ENCODE measurements around the gene IPO13.

The IPO13 gene

GRCh38 chr1:43956234-43956633, 9.5 kb downstream of the IPO13 start:
- Histone ChIP-seq H3K9ac (ENCODE audit: low read length) (no peak overlapping the region), H3K4me3 (ENCODE audit: insufficient read depth, low read length, poor library complexity, severe bottlenecking) (no peak overlapping the region), H3K9me2 (replicated peaks; ENCODE audit: insufficient read depth, low read length) (no peaks in the 10 kb centered on the region), H3F3A (ENCODE audit: insufficient read depth) (no peaks in the 10 kb centered on the region), H2AFZ (ENCODE audit: low read depth, low read length, severe bottlenecking) (no peak overlapping the region), H3K79me2 (ENCODE audit: insufficient read depth, low read length) (no peaks in the 10 kb centered on the region; the same call in 1 of the 2 replicates), H4K20me1 (ENCODE audit: low read depth, low read length) (no peaks in the 10 kb centered on the region; the same call in 1 of the 2 replicates), H3K4me2 (ENCODE audit: low read depth, low read length, poor library complexity, severe bottlenecking) (no peak overlapping the region), H3K36me3 (ENCODE audit: low read length) (no peaks in the 10 kb centered on the region), H3K27ac (ENCODE audit: low read depth, low read length) (no peak overlapping the region), H3K27me3 (ENCODE audit: low read length) (no peaks in the 10 kb centered on the region), H3K9me3 (ENCODE audit: insufficient read depth, low read length) (no peaks in the 10 kb centered on the region)
- TF ChIP-seq, protein P1, sequence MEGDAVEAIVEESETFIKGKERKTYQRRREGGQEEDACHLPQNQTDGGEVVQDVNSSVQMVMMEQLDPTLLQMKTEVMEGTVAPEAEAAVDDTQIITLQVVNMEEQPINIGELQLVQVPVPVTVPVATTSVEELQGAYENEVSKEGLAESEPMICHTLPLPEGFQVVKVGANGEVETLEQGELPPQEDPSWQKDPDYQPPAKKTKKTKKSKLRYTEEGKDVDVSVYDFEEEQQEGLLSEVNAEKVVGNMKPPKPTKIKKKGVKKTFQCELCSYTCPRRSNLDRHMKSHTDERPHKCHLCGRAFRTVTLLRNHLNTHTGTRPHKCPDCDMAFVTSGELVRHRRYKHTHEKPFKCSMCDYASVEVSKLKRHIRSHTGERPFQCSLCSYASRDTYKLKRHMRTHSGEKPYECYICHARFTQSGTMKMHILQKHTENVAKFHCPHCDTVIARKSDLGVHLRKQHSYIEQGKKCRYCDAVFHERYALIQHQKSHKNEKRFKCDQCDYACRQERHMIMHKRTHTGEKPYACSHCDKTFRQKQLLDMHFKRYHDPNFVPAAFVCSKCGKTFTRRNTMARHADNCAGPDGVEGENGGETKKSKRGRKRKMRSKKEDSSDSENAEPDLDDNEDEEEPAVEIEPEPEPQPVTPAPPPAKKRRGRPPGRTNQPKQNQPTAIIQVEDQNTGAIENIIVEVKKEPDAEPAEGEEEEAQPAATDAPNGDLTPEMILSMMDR (IDR thresholded peaks at IDR 0.05; ENCODE audit: insufficient read depth, low read length, poor library complexity, severe bottlenecking) = no peak
- TF ChIP-seq EZH2phosphoT487 (conservative IDR thresholded peaks at IDR 0.05; ENCODE audit: low read length) = no peak

DNA sequence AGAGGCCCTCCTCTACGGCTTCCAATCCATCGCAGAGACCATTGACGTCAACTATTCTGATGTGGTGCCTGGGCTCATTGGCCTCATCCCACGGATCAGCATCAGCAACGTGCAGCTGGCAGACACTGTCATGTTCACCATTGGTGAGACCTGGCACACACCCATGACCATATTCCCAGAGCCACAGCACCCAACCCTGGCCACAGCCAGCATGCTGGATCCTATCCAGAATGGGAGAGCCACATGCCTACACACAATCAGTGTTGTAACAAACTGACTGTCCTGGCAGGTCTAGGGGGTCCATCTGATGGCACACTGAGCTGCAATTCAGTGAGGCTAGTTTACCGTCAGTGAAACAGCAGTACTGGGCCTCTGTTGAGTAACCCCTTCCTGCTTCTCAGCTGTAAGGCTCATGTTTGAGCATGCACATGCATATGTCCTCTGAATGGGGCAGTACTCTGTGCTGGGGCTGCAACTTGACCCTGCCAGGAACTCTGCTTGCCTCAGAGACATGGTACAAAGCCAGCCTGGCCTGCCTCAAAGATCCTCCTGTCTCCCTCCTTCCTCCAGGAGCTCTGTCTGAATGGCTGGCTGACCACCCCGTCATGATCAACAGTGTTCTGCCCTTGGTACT, 10.8 kb downstream of the IPO13 start:
- Histone ChIP-seq H3K27me3 (ENCODE audit: low read length) (no peaks in the 10 kb centered on the region), H2AFZ (ENCODE audit: low read depth, low read length, severe bottlenecking) (no peak overlapping the region), H3K9me2 (replicated peaks; ENCODE audit: insufficient read depth, low read length) (no peaks in the 10 kb centered on the region), H3K9ac (ENCODE audit: low read length) (no peak overlapping the region), H3K27ac (ENCODE audit: low read depth, low read length) (no peak overlapping the region), H3K79me2 (ENCODE audit: insufficient read depth, low read length) (no peaks in the 10 kb centered on the region; the same call in 1 of the 2 replicates), H3K9me3 (ENCODE audit: insufficient read depth, low read length) (no peaks in the 10 kb centered on the region), H3K4me2 (ENCODE audit: low read depth, low read length, poor library complexity, severe bottlenecking) (no peak overlapping the region), H3K4me3 (ENCODE audit: insufficient read depth, low read length, poor library complexity, severe bottlenecking) (no peak overlapping the region), H3F3A (ENCODE audit: insufficient read depth) (no peaks in the 10 kb centered on the region), H3K36me3 (ENCODE audit: low read length) (no peaks in the 10 kb centered on the region), H4K20me1 (ENCODE audit: low read depth, low read length) (no peaks in the 10 kb centered on the region; the same call in 1 of the 2 replicates)
- TF ChIP-seq, protein P1 (IDR thresholded peaks at IDR 0.05; ENCODE audit: insufficient read depth, low read length, poor library complexity, severe bottlenecking) = no peak
- no peak for TF ChIP-seq EZH2phosphoT487 (conservative IDR thresholded peaks at IDR 0.05; ENCODE audit: low read length)

GRCh38 chr1:43958351-43959255, 11.9 kb downstream of the IPO13 start:
- no peak overlapping the region for H2AFZ ChIP-seq (ENCODE audit: low read depth, low read length, severe bottlenecking)
- H3K27ac ChIP-seq (ENCODE audit: low read depth, low read length) = no peak overlapping the region
- H4K20me1 ChIP-seq (ENCODE audit: low read depth, low read length) = no peaks in the 10 kb centered on the region
- H3K36me3 ChIP-seq (ENCODE audit: low read length) = no peaks in the 10 kb centered on the region
- H3F3A ChIP-seq (ENCODE audit: insufficient read depth) = no peaks in the 10 kb centered on the region
- TF ChIP-seq, protein P1 (IDR thresholded peaks at IDR 0.05; ENCODE audit: insufficient read depth, low read length, poor library complexity, severe bottlenecking) = no peak
- no peak for TF ChIP-seq EZH2phosphoT487 (conservative IDR thresholded peaks at IDR 0.05; ENCODE audit: low read length)
- no peak overlapping the region for H3K4me3 ChIP-seq (ENCODE audit: insufficient read depth, low read length, poor library complexity, severe bottlenecking)
- no peaks in the 10 kb centered on the region; the same call in 1 of the 2 replicates for H3K79me2 ChIP-seq (ENCODE audit: insufficient read depth, low read length)
- no peak overlapping the region for H3K9ac ChIP-seq (ENCODE audit: low read length)
- no peaks in the 10 kb centered on the region for H3K9me3 ChIP-seq (ENCODE audit: insufficient read depth, low read length)
- H3K4me2 ChIP-seq (ENCODE audit: low read depth, low read length, poor library complexity, severe bottlenecking) = no peak overlapping the region
- no peaks in the 10 kb centered on the region for H3K27me3 ChIP-seq (ENCODE audit: low read length)
- H3K9me2 ChIP-seq (replicated peaks; ENCODE audit: insufficient read depth, low read length) = no peaks in the 10 kb centered on the region

All from SU-DHL-6 (cell line).